ENCODE results near the gene VAMP5.
"Not testable (repeated sequence)": the region's sequence is repeated elsewhere in the genome, so short reads cannot be mapped to it uniquely, and the experiment has no call there.

Gene VAMP5

GRCh38 chr2:85615413-85615728 is 31.1 kb downstream of the VAMP5 start:
- 0 out of 2 replicates have a peak, but pooled peaks cover 6% of the 10 kb centered on the region for H4K20me1 ChIP-seq (ENCODE audit: insufficient read depth, low read length)
- no peak for DNase-seq
- H3K27ac ChIP-seq (ENCODE audit: low read length), result no peak overlapping the region
- no peak overlapping the region for H3K9ac ChIP-seq (ENCODE audit: low read length)
- peaks cover 9% of the 10 kb centered on the region for H3F3A ChIP-seq (ENCODE audit: insufficient read depth, low read length)
- 0 out of 2 replicates have a peak overlapping the region, but pooled peaks have one; percentile 92 for H2AFZ ChIP-seq (ENCODE audit: low read length)
- no peaks in the 10 kb centered on the region for H3K27me3 ChIP-seq (replicated peaks; ENCODE audit: insufficient read depth, low read length)
- H3K4me2 ChIP-seq (ENCODE audit: low read depth, low read length), result no peak overlapping the region; the same call in 1 of the 2 replicates
- TF ChIP-seq EZH2 (optimal IDR thresholded peaks at IDR 0.05; ENCODE audit: low read depth, low read length), result no peak
- TF ChIP-seq CTCF (IDR thresholded peaks at IDR 0.05; ENCODE audit: low read length), result no peak
- TF ChIP-seq EZH2phosphoT487 (IDR thresholded peaks at IDR 0.05; ENCODE audit: low read length), result no peak
- no peak overlapping the region for H3K4me3 ChIP-seq (ENCODE audit: low read length)
- peaks cover 56% of the 10 kb centered on the region for H3K79me2 ChIP-seq (ENCODE audit: low read length)
- peaks cover 8% of the 10 kb centered on the region for H3K4me1 ChIP-seq (ENCODE audit: low read length)
- no peaks in the 10 kb centered on the region for H3K9me2 ChIP-seq (replicated peaks; ENCODE audit: insufficient read depth, low read length)
- H3K9me3 ChIP-seq (replicated peaks; ENCODE audit: insufficient read depth, low read length), result no peaks in the 10 kb centered on the region
- no peaks in the 10 kb centered on the region; the same call in 1 of the 2 replicates for H3K36me3 ChIP-seq (replicated peaks; ENCODE audit: insufficient read depth, low read length)

GRCh38 chr2:85617723-85618122 is 33.5 kb downstream of the VAMP5 start:
- H3K4me1 ChIP-seq (ENCODE audit: low read length); H3K4me3 ChIP-seq (ENCODE audit: low read length); H3K36me3 ChIP-seq (replicated peaks; ENCODE audit: insufficient read depth, low read length); H3F3A ChIP-seq (ENCODE audit: insufficient read depth, low read length); H3K27me3 ChIP-seq (replicated peaks; ENCODE audit: insufficient read depth, low read length); DNase-seq; H3K27ac ChIP-seq (ENCODE audit: low read length); H3K9me2 ChIP-seq (replicated peaks; ENCODE audit: insufficient read depth, low read length); H3K9ac ChIP-seq (ENCODE audit: low read length); H2AFZ ChIP-seq (ENCODE audit: low read length); H3K9me3 ChIP-seq (replicated peaks; ENCODE audit: insufficient read depth, low read length); H4K20me1 ChIP-seq (ENCODE audit: insufficient read depth, low read length): not testable (repeated sequence)
- Histone ChIP-seq H3K4me2 (ENCODE audit: low read depth, low read length) (peak overlapping the region; percentile 74; the same call in 1 of the 2 replicates), H3K79me2 (ENCODE audit: low read length) (peaks cover 60% of the 10 kb centered on the region)

GRCh38 chr2:85619617-85620016 is 35.4 kb downstream of the VAMP5 start:
- TF ChIP-seq CTCF (IDR thresholded peaks at IDR 0.05; ENCODE audit: low read length), result no peak
- no peak for TF ChIP-seq EZH2phosphoT487 (IDR thresholded peaks at IDR 0.05; ENCODE audit: low read length)
- no peak for TF ChIP-seq EZH2 (optimal IDR thresholded peaks at IDR 0.05; ENCODE audit: low read depth, low read length)

GRCh38 chr2:85621338-85621737 is 37.1 kb downstream of the VAMP5 start:
- no peak overlapping the region for H3K9ac ChIP-seq (ENCODE audit: low read length)

More at GRCh38 chr2:85619617-85620016, 35.4 kb downstream of the VAMP5 start:
- Histone ChIP-seq H4K20me1 (ENCODE audit: insufficient read depth, low read length) (0 out of 2 replicates have a peak, but pooled peaks cover 6% of the 10 kb centered on the region), H3K4me2 (ENCODE audit: low read depth, low read length) (no peak overlapping the region), H3K4me3 (ENCODE audit: low read length) (no peak overlapping the region), H3K9me3 (replicated peaks; ENCODE audit: insufficient read depth, low read length) (no peaks in the 10 kb centered on the region), H3K27ac (ENCODE audit: low read length) (no peak overlapping the region), H2AFZ (ENCODE audit: low read length) (no peak overlapping the region), H3K36me3 (replicated peaks; ENCODE audit: insufficient read depth, low read length) (peaks cover 14% of the 10 kb centered on the region), H3F3A (ENCODE audit: insufficient read depth, low read length) (peaks cover 4% of the 10 kb centered on the region; the same call in 1 of the 2 replicates), H3K4me1 (ENCODE audit: low read length) (peaks cover 8% of the 10 kb centered on the region), H3K9ac (ENCODE audit: low read length) (no peak overlapping the region), H3K79me2 (ENCODE audit: low read length) (peaks cover 75% of the 10 kb centered on the region), H3K27me3 (replicated peaks; ENCODE audit: insufficient read depth, low read length) (no peaks in the 10 kb centered on the region), H3K9me2 (replicated peaks; ENCODE audit: insufficient read depth, low read length) (no peaks in the 10 kb centered on the region)
- DNase-seq, result no peak

More at GRCh38 chr2:85621338-85621737, 37.1 kb downstream of the VAMP5 start:
- H3K9me3 ChIP-seq (replicated peaks; ENCODE audit: insufficient read depth, low read length), result no peaks in the 10 kb centered on the region
- TF ChIP-seq EZH2 (optimal IDR thresholded peaks at IDR 0.05; ENCODE audit: low read depth, low read length) (no peak), CTCF (IDR thresholded peaks at IDR 0.05; ENCODE audit: low read length) (no peak), EZH2phosphoT487 (IDR thresholded peaks at IDR 0.05; ENCODE audit: low read length) (no peak)
- peaks cover 75% of the 10 kb centered on the region for H3K79me2 ChIP-seq (ENCODE audit: low read length)
- H4K20me1 ChIP-seq (ENCODE audit: insufficient read depth, low read length), result 0 out of 2 replicates have a peak, but pooled peaks cover 6% of the 10 kb centered on the region
- no peak overlapping the region for H3K4me3 ChIP-seq (ENCODE audit: low read length)
- H3K4me2 ChIP-seq (ENCODE audit: low read depth, low read length), result no peak overlapping the region
- no peak overlapping the region for H3K27ac ChIP-seq (ENCODE audit: low read length)
- peaks cover 8% of the 10 kb centered on the region for H3K4me1 ChIP-seq (ENCODE audit: low read length)
- H3F3A ChIP-seq (ENCODE audit: insufficient read depth, low read length), result peaks cover 4% of the 10 kb centered on the region; the same call in 1 of the 2 replicates
- DNase-seq, result no peak
- no peak overlapping the region for H2AFZ ChIP-seq (ENCODE audit: low read length)
- peaks cover 14% of the 10 kb centered on the region for H3K36me3 ChIP-seq (replicated peaks; ENCODE audit: insufficient read depth, low read length)
- H3K27me3 ChIP-seq (replicated peaks; ENCODE audit: insufficient read depth, low read length), result no peaks in the 10 kb centered on the region
- H3K9me2 ChIP-seq (replicated peaks; ENCODE audit: insufficient read depth, low read length), result no peaks in the 10 kb centered on the region

Measured in MM.1S (cell line).